ENCODE measurements around the gene ZFYVE28. TPM values are rescaled to one million over a fixed set of nuclear protein-coding genes. Genes with fewer than 3 reads are reported as not detected.

ZFYVE28 gene
- total RNA-seq, 2 donors from 2014 or later = 6.6 to 30.2 TPM

GRCh38 chr4:2423066-2423465, 4.6 kb upstream of the ZFYVE28 start:
- DNase-seq (ENCODE audit: low spot score) = no peak
- H3K4me3 ChIP-seq = no peak overlapping the region
- H3K9me3 ChIP-seq = no peaks in the 10 kb centered on the region
- no peaks in the 10 kb centered on the region for H3K36me3 ChIP-seq
- H3K27me3 ChIP-seq (replicated peaks; ENCODE audit: insufficient read depth) = no peaks in the 10 kb centered on the region
- no peak overlapping the region for H3K27ac ChIP-seq
- H3K4me1 ChIP-seq (replicated peaks) = peaks cover 4% of the 10 kb centered on the region
- 81% methylated on average over 3 of the region's 4 CpGs for WGBS
- no peak for TF ChIP-seq CTCF (IDR thresholded peaks at IDR 0.05)
- TF ChIP-seq POLR2A (IDR thresholded peaks at IDR 0.05) = no peak
- no peak for TF ChIP-seq POLR2AphosphoS5 (IDR thresholded peaks at IDR 0.05)
- intact Hi-C loops (cut with DNase I) = no loop called here

- TF ChIP-seq POLR2AphosphoS5 (IDR thresholded peaks at IDR 0.05) = no peak
- TF ChIP-seq CTCF (IDR thresholded peaks at IDR 0.05) = no peak
- TF ChIP-seq POLR2A (IDR thresholded peaks at IDR 0.05) = no peak
- Histone ChIP-seq H3K27me3 (replicated peaks; ENCODE audit: insufficient read depth) (no peaks in the 10 kb centered on the region), H3K4me3 (no peak overlapping the region), H3K27ac (no peak overlapping the region), H3K9me3 (no peaks in the 10 kb centered on the region), H3K4me1 (replicated peaks) (peaks cover 4% of the 10 kb centered on the region), H3K36me3 (no peaks in the 10 kb centered on the region)
- intact Hi-C loops (cut with DNase I) = no loop called here
- WGBS = 88% methylated on average over 6 of the region's 6 CpGs
- DNase-seq (ENCODE audit: low spot score) = no peak
Observed at GRCh38 chr4:2421928-2422327, 3.5 kb upstream of the ZFYVE28 start.

- no peak for DNase-seq (ENCODE audit: low spot score)
- H3K4me3 ChIP-seq = no peak overlapping the region
- WGBS = 60% methylated on average over 9 of the region's 9 CpGs
- no peak overlapping the region for H3K27ac ChIP-seq
- no peaks in the 10 kb centered on the region for H3K36me3 ChIP-seq
- H3K9me3 ChIP-seq = no peaks in the 10 kb centered on the region
- intact Hi-C loops (cut with DNase I) = loop anchor here (5.0 to 10.0 kb wide), 3 partner anchors 47 to 542 kb away; partner anchors contain the start of genes GRK4, MXD4, NOP14 and RNF4
- no peak for TF ChIP-seq POLR2A (IDR thresholded peaks at IDR 0.05)
- peaks cover 4% of the 10 kb centered on the region for H3K4me1 ChIP-seq (replicated peaks)
- H3K27me3 ChIP-seq (replicated peaks; ENCODE audit: insufficient read depth) = no peaks in the 10 kb centered on the region
Observed at GRCh38 chr4:2419814-2420213, 1.4 kb upstream of the ZFYVE28 start.

GRCh38 chr4:2418650-2419571, 466 bp upstream of the ZFYVE28 start, which contains the start of gene CFAP99:
Gene CFAP99, plus strand, starts transcription at chr4:2418955.
- no peaks in the 10 kb centered on the region for H3K36me3 ChIP-seq
- peak; percentile 86 for TF ChIP-seq POLR2AphosphoS5 (IDR thresholded peaks at IDR 0.05)
- TF ChIP-seq POLR2A (IDR thresholded peaks at IDR 0.05) = no peak
- peak in 2 of 4 experiments; percentile 38 to 51 for TF ChIP-seq CTCF (IDR thresholded peaks at IDR 0.05)
- H3K4me3 ChIP-seq = peak within 1 kb of the TSS; percentile 56 to 60
- DNase-seq (ENCODE audit: low spot score) = peak; percentile 97
- peaks cover 4% of the 10 kb centered on the region for H3K4me1 ChIP-seq (replicated peaks)
- no peaks in the 10 kb centered on the region for H3K27me3 ChIP-seq (replicated peaks; ENCODE audit: insufficient read depth)
- intact Hi-C loops (cut with DNase I) = loop anchor here (5.0 to 10.0 kb wide), 3 partner anchors 48 to 543 kb away; partner anchors contain the start of genes GRK4, MXD4, NOP14 and RNF4
- under 1% methylated on average over 52 of the region's 94 CpGs for WGBS
- no peak within 1 kb of the TSS for H3K27ac ChIP-seq
- no peaks in the 10 kb centered on the region for H3K9me3 ChIP-seq

GRCh38 chr4:2417226-2417764, 1.1 kb downstream of the ZFYVE28 start:
- Histone ChIP-seq H3K27ac (peak overlapping the region in 1 of 2 donors; percentile 7), H3K36me3 (no peaks in the 10 kb centered on the region), H3K4me1 (replicated peaks) (peaks cover 7% of the 10 kb centered on the region), H3K9me3 (no peaks in the 10 kb centered on the region), H3K27me3 (replicated peaks; ENCODE audit: insufficient read depth) (no peaks in the 10 kb centered on the region), H3K4me3 (peak overlapping the region; percentile 22 to 60)
- no peak for TF ChIP-seq POLR2A (IDR thresholded peaks at IDR 0.05)
- TF ChIP-seq POLR2AphosphoS5 (IDR thresholded peaks at IDR 0.05) = no peak
- no peak for TF ChIP-seq CTCF (IDR thresholded peaks at IDR 0.05)
- no peak for DNase-seq (ENCODE audit: low spot score)
- intact Hi-C loops (cut with DNase I) = loop anchor here (5.0 to 10.0 kb wide), 3 partner anchors 50 to 545 kb away; partner anchors contain the start of genes GRK4, MXD4, NOP14 and RNF4
- 2% methylated on average over 17 of the region's 61 CpGs for WGBS
